Measurements from ENCODE around the gene BCKDHB.

Gene BCKDHB

DNA sequence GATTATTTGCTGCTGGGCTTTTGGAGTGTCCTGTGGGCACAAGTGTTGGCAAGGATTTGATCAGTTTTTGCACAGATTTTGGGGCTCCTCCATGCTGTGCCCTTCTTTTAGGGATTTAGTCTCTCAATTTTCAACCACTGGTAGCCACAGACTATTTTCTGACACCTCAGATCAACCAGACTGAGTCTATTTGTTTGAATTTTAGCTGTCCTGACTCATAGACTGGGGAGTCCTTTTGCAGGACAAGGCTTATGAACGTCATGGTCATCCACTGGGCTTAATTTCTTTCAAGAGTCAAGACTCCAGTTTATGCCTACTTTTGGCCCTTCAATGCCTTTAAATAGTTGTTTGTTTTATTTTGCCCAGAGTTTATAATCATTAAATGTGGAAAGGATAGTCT, 59.3 kb downstream of the BCKDHB start:
- Mint-ChIP-seq H3K4me1 (ENCODE audit: low read depth) (peaks cover 14% of the 10 kb centered on the region), H3K27ac (no peak overlapping the region), H3K27me3 (ENCODE audit: low read depth) (no peaks in the 10 kb centered on the region), H3K36me3 (ENCODE audit: low read depth) (peaks cover 5% of the 10 kb centered on the region), H3K4me3 (no peak overlapping the region), H3K9me3 (no peaks in the 10 kb centered on the region)

DNA sequence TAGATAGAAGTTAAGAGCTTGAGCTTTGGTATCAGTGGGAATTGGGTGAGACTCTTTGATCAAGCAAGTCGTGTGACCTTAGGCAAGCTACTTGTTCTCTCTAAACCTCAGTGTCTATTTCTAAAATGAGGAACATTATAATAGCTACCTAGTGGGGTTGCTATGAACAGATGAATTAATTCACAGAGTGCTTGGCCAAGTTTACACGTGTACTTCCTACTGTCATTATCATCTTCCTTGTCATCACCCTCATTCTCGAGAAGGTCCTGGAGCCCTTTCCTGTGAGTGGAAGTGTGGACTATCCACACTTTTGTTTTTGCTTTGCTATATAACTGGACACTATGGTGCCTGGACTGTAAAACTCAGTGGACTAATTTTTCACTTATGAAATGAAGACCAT, 64.0 kb downstream of the BCKDHB start:
- Mint-ChIP-seq H3K36me3 (ENCODE audit: low read depth) (peaks cover 8% of the 10 kb centered on the region), H3K4me3 (no peak overlapping the region), H3K27me3 (ENCODE audit: low read depth) (no peaks in the 10 kb centered on the region), H3K9me3 (no peaks in the 10 kb centered on the region), H3K27ac (no peak overlapping the region), H3K4me1 (ENCODE audit: low read depth) (peaks cover 6% of the 10 kb centered on the region)

- Mint-ChIP-seq H3K9me3 (no peaks in the 10 kb centered on the region), H3K27me3 (ENCODE audit: low read depth) (no peaks in the 10 kb centered on the region), H3K4me1 (ENCODE audit: low read depth) (no peaks in the 10 kb centered on the region), H3K27ac (no peak overlapping the region), H3K4me3 (no peak overlapping the region), H3K36me3 (ENCODE audit: low read depth) (peaks cover 4% of the 10 kb centered on the region)
Measured at GRCh38 chr6:80173411-80173810, 66.9 kb downstream of the BCKDHB start.

DNA sequence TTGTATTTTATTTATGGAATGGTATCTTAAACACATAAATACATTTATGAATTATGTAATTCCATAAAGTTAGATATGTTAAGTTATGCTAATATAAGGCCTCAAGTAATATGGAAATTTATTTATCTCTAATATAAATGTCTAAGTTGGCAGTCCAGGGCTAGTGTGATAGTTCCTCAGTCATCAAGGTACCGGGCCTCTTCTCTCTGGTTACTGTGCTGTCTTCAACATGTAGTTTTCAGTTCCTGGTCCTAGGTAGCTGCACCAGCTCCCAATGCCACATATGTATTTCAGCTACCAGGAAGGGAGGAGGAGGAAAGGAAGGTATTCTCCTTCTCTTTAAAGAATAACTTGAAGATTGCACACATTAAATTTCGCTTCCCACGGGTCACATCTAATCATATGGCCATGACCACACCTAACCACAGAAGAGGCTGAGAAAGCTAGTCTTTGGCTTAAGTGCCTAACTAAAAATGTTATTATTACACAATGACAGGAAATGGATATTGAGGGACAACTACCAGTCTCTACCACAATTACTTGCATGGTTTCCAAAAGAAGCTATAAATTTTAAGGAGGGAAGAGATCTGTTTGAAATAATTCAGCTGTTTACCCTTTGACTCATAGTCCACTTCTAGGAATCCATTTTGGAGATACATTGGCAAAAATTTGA, 68.6 kb downstream of the BCKDHB start:
- H3K27ac Mint-ChIP-seq: no peak overlapping the region
- peaks cover 2% of the 10 kb centered on the region for H3K36me3 Mint-ChIP-seq (ENCODE audit: low read depth)
- no peaks in the 10 kb centered on the region for H3K27me3 Mint-ChIP-seq (ENCODE audit: low read depth)
- H3K4me3 Mint-ChIP-seq: no peak overlapping the region
- no peaks in the 10 kb centered on the region for H3K9me3 Mint-ChIP-seq
- H3K4me1 Mint-ChIP-seq (ENCODE audit: low read depth): no peaks in the 10 kb centered on the region

DNA sequence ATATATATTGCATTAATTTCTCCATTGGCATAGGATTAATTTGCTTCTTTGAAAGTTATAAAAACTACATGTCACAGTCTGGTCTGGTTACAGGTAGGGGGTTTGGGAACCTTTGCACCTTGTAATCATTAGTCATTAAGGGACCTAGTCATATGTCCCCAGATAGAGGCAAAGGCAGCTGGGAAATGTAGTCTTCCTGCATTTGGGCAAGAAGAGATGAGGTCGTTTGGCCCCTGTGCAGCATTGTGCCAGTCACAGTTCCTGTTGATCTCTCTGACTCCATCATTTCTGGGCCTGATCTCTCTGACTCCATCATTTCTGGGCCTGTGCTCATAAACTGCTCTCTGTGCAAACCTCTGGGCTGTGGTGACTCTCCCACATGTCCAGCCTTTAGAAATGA, 73.2 kb downstream of the BCKDHB start:
- H3K9me3 Mint-ChIP-seq: peaks cover 4% of the 10 kb centered on the region
- H3K4me1 Mint-ChIP-seq (ENCODE audit: low read depth): no peaks in the 10 kb centered on the region
- H3K4me3 Mint-ChIP-seq: no peak overlapping the region
- H3K27ac Mint-ChIP-seq: no peak overlapping the region
- no peaks in the 10 kb centered on the region for H3K27me3 Mint-ChIP-seq (ENCODE audit: low read depth)
- H3K36me3 Mint-ChIP-seq (ENCODE audit: low read depth): no peaks in the 10 kb centered on the region

GRCh38 chr6:80181352-80182081, 75.0 kb downstream of the BCKDHB start:
- no peaks in the 10 kb centered on the region for H3K27me3 Mint-ChIP-seq (ENCODE audit: low read depth)
- no peaks in the 10 kb centered on the region for H3K4me1 Mint-ChIP-seq (ENCODE audit: low read depth)
- H3K27ac Mint-ChIP-seq: no peak overlapping the region
- no peaks in the 10 kb centered on the region for H3K36me3 Mint-ChIP-seq (ENCODE audit: low read depth)
- H3K4me3 Mint-ChIP-seq: no peak overlapping the region
- peaks cover 10% of the 10 kb centered on the region for H3K9me3 Mint-ChIP-seq

GRCh38 chr6:80182308-80182707, 75.8 kb downstream of the BCKDHB start:
- no peaks in the 10 kb centered on the region for H3K4me1 Mint-ChIP-seq (ENCODE audit: low read depth)
- H3K4me3 Mint-ChIP-seq: no peak overlapping the region
- H3K27ac Mint-ChIP-seq: no peak overlapping the region
- no peaks in the 10 kb centered on the region for H3K27me3 Mint-ChIP-seq (ENCODE audit: low read depth)
- peaks cover 10% of the 10 kb centered on the region for H3K9me3 Mint-ChIP-seq
- no peaks in the 10 kb centered on the region for H3K36me3 Mint-ChIP-seq (ENCODE audit: low read depth)

DNA sequence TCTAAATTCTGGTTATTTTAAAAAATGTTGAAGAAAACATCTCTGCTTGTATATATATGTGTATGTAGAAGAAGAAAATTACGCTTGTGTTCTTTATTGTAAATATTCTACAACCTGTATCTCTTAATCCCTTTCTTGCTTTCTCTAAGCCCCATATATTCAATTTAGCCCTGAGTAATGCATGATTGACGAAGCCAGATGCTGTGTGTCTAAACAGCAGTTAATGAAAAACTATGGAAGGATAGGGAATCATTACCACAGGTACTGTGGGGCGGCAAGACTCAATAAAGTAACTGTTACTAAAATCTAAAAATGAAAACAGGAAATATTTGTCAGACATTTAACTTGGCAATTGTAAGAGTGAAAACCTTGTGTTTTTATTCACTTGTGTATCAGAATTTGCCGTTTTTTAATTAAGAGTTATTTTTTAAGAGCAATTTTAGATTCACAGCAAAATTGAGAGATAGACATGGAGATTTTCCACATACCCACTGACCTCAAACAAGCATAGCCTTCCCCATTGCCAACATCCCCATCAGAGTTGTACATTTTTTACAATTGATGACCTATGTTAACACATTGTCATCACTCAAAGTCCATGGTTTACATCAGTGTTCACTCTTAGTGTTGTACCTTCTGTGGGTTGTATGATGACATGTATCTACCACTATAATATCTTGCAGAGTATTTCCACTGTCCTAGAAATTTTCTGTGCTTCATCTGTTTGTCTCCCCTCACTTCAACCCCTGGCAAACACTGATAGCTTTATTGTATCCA, 76.7 kb downstream of the BCKDHB start:
- H3K9me3 Mint-ChIP-seq: peaks cover 10% of the 10 kb centered on the region
- no peaks in the 10 kb centered on the region for H3K4me1 Mint-ChIP-seq (ENCODE audit: low read depth)
- H3K36me3 Mint-ChIP-seq (ENCODE audit: low read depth): no peaks in the 10 kb centered on the region
- H3K27me3 Mint-ChIP-seq (ENCODE audit: low read depth): no peaks in the 10 kb centered on the region
- no peak overlapping the region for H3K4me3 Mint-ChIP-seq
- H3K27ac Mint-ChIP-seq: no peak overlapping the region

DNA sequence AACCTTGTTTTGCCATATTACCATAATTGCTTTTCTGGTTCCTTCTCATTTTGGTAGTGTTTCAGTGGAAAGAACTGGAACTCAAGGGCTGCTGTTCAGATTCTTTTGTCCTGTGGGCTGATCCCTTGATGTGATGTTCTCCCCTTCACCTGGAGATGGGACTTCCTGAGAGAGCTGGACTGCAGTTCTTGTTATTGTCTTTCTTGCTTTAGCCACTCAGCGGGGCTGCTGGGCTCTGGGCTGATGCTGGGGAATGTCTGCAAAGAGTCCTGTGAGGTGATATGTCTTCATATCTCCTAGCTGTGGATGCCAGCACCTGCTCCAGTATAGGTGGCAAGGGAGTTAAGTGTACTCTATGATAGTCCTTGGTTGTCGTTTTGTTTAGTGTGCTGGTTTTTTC, 79.0 kb downstream of the BCKDHB start:
- H3K4me3 Mint-ChIP-seq: no peak overlapping the region
- H3K27me3 Mint-ChIP-seq (ENCODE audit: low read depth): no peaks in the 10 kb centered on the region
- no peak overlapping the region for H3K27ac Mint-ChIP-seq
- H3K4me1 Mint-ChIP-seq (ENCODE audit: low read depth): no peaks in the 10 kb centered on the region
- H3K36me3 Mint-ChIP-seq (ENCODE audit: low read depth): no peaks in the 10 kb centered on the region
- peaks cover 10% of the 10 kb centered on the region for H3K9me3 Mint-ChIP-seq

GRCh38 chr6:80186082-80186481, 79.6 kb downstream of the BCKDHB start:
- no peak overlapping the region for H3K4me3 Mint-ChIP-seq
- H3K27me3 Mint-ChIP-seq (ENCODE audit: low read depth): no peaks in the 10 kb centered on the region
- peaks cover 10% of the 10 kb centered on the region for H3K9me3 Mint-ChIP-seq
- H3K36me3 Mint-ChIP-seq (ENCODE audit: low read depth): no peaks in the 10 kb centered on the region
- no peak overlapping the region for H3K27ac Mint-ChIP-seq
- H3K4me1 Mint-ChIP-seq (ENCODE audit: low read depth): no peaks in the 10 kb centered on the region

GRCh38 chr6:80196906-80197305, 90.4 kb downstream of the BCKDHB start:
- H3K9me3 Mint-ChIP-seq: no peaks in the 10 kb centered on the region
- no peaks in the 10 kb centered on the region for H3K36me3 Mint-ChIP-seq (ENCODE audit: low read depth)
- no peaks in the 10 kb centered on the region for H3K4me1 Mint-ChIP-seq (ENCODE audit: low read depth)
- no peak overlapping the region for H3K4me3 Mint-ChIP-seq
- H3K27ac Mint-ChIP-seq: no peak overlapping the region
- H3K27me3 Mint-ChIP-seq (ENCODE audit: low read depth): no peaks in the 10 kb centered on the region

- Mint-ChIP-seq H3K9me3 (no peaks in the 10 kb centered on the region), H3K4me3 (no peak overlapping the region), H3K36me3 (ENCODE audit: low read depth) (no peaks in the 10 kb centered on the region), H3K4me1 (ENCODE audit: low read depth) (no peaks in the 10 kb centered on the region), H3K27ac (no peak overlapping the region), H3K27me3 (ENCODE audit: low read depth) (no peaks in the 10 kb centered on the region)
Measured at GRCh38 chr6:80197474-80197873, 91.0 kb downstream of the BCKDHB start.

DNA sequence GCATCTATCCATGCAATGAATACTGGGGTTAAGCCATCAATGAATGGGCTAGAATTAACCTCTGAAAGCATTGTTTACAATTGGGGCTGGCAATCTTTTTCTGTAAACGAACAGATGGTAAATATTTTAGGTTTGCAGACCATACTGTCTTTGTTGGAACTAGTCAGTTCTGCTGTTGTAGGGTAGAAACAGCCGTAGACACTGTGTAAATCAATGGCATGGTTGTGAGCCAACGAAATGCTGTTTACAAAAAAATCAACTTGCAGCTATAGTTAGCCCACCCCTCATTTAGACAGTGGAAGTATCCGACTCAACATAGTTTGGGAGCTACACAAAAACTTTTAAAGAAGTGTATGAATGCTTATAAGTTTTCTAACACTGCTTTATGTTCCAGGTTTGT, 91.5 kb downstream of the BCKDHB start:
- Mint-ChIP-seq H3K9me3 (no peaks in the 10 kb centered on the region), H3K4me1 (ENCODE audit: low read depth) (no peaks in the 10 kb centered on the region), H3K27ac (no peak overlapping the region), H3K4me3 (no peak overlapping the region), H3K36me3 (ENCODE audit: low read depth) (no peaks in the 10 kb centered on the region), H3K27me3 (ENCODE audit: low read depth) (no peaks in the 10 kb centered on the region)

DNA sequence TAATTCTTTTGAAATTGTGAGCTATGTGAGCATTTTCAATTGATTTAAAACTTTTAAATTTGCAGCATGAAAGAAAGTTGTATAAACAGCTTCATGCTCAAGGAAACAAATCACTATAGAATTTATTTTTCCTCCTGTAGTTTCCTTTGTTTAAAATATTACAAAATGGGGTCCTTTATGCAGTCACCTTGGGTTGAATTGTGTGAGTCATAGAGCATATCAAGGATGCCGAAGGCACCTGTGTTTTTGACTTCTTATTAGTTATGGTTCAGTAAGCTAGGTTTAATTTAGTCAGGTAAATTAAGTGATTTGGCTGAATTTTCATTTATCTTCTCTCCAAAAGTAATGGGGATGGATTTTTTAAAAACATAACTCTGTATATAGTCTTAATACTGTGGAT, 96.8 kb downstream of the BCKDHB start:
- Mint-ChIP-seq H3K4me1 (ENCODE audit: low read depth) (no peaks in the 10 kb centered on the region), H3K4me3 (no peak overlapping the region), H3K36me3 (ENCODE audit: low read depth) (peaks cover 1% of the 10 kb centered on the region), H3K27me3 (ENCODE audit: low read depth) (no peaks in the 10 kb centered on the region), H3K27ac (no peak overlapping the region), H3K9me3 (no peaks in the 10 kb centered on the region)

DNA sequence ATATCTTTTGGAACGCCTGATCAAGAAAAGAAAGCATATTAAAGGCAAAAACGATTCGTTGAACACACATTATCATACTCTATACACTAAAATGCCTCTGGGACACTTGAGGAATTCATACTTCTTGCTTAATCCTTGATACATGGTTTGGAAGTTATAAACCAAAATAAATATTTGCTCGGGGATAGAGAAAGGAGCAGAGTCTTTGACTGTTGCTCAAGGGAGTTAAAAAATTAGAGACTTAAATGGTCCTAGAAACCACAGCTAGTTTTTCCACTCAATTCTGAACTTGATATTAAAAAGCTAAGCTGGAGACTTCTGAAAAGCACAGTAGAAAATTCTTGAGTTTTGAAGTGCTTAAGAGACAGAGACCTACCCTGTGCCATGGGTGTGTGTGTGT, 98.9 kb downstream of the BCKDHB start:
- no peaks in the 10 kb centered on the region for H3K9me3 Mint-ChIP-seq
- H3K4me1 Mint-ChIP-seq (ENCODE audit: low read depth): no peaks in the 10 kb centered on the region
- H3K27ac Mint-ChIP-seq: no peak overlapping the region
- peaks cover 1% of the 10 kb centered on the region for H3K36me3 Mint-ChIP-seq (ENCODE audit: low read depth)
- H3K4me3 Mint-ChIP-seq: no peak overlapping the region
- no peaks in the 10 kb centered on the region for H3K27me3 Mint-ChIP-seq (ENCODE audit: low read depth)
